Osteoblast (primary cell): ENCODE data around the gene ZNF563. TPM values are rescaled to one million over a fixed set of nuclear protein-coding genes. Genes with fewer than 3 reads are reported as not detected.

ENCODE experiments used
- DNase-seq: peaks from one replicate; pipeline ENCODE4 v3.0.0; 2011; ENCODE audit warnings: low spot score, mixed read lengths; ENCODE audit not compliant: insufficient read length; ENCODE audit errors: missing footprints
- H2AFZ ChIP-seq: 2 replicates; pipeline ENCODE4 v1.6.0; 2011; ENCODE audit warnings: mild to moderate bottlenecking, low read length
- H3K27ac ChIP-seq: 2 replicates; pipeline ENCODE4 v1.5.1; 2011; ENCODE audit warnings: mild to moderate bottlenecking, low read depth, low read length, moderate library complexity
- H3K27me3 ChIP-seq: 2 replicates; pipeline ENCODE4 v1.6.0; 2012; ENCODE audit warnings: mild to moderate bottlenecking, control low read depth, inconsistent platforms, low read length, moderate library complexity; ENCODE audit not compliant: insufficient read depth
- H3K36me3 ChIP-seq: 2 replicates; pipeline ENCODE4 v1.5.1; 2011; ENCODE audit warnings: mild to moderate bottlenecking, low read length, control low read depth, moderate library complexity; ENCODE audit not compliant: insufficient read depth
- H3K4me1 ChIP-seq: 2 replicates; pipeline ENCODE4 v1.5.1; 2011; ENCODE audit warnings: mild to moderate bottlenecking, low read length, control low read depth, moderate library complexity; ENCODE audit not compliant: insufficient read depth
- H3K4me2 ChIP-seq: 2 replicates; pipeline ENCODE4 v1.6.0; 2011; ENCODE audit warnings: mild to moderate bottlenecking, low read length; ENCODE audit not compliant: insufficient read depth
- H3K4me3 ChIP-seq: fragments of 200-600 bp; sonication (generic); 3 replicates; pipeline ENCODE4 v1.5.1; 2012; ENCODE audit warnings: mild to moderate bottlenecking, low read length, inconsistent platforms; ENCODE audit not compliant: insufficient read depth
- H3K79me2 ChIP-seq: 2 replicates; pipeline ENCODE4 v1.6.0; 2012; ENCODE audit warnings: mild to moderate bottlenecking, low read length, control low read depth, inconsistent platforms; ENCODE audit not compliant: insufficient read depth
- H3K9me3 ChIP-seq: 2 replicates; pipeline ENCODE4 v1.5.1; 2011; ENCODE audit warnings: low read depth, low read length, control low read depth
- H4K20me1 ChIP-seq: 2 replicates; pipeline ENCODE4 v1.6.0; 2012; ENCODE audit warnings: mild to moderate bottlenecking, low read length, control low read depth; ENCODE audit not compliant: insufficient read depth
- total RNA-seq: library from RNA; depleted of rRNA; stranded (reverse); fragments of >200 nt; gene quantifications from 2 replicates; pipeline ENCODE4 v1.2.3, GENCODE V29; 2012
- TF ChIP-seq, protein P1 (sequence below): IDR thresholded peaks from 2 replicates; pipeline ENCODE4 v1.5.1; 2011; ENCODE audit warnings: mild to moderate bottlenecking, low read depth, low read length, moderate library complexity; ENCODE audit errors: extremely low read depth

The ZNF563 gene
- 4.3 and 4.4 TPM in 2 replicates for total RNA-seq

GRCh38 chr19:12333162-12334159 is at the start of gene ZNF563:
ZNF563 (minus strand) TSS chr19:12333633; CDS start chr19:12333482, 151 bp downstream.
- no peaks in the 10 kb centered on the region for H4K20me1 ChIP-seq
- H3K79me2 ChIP-seq, result peaks cover 11% of the 10 kb centered on the region
- peak within 1 kb of the TSS; percentile 90 for H3K4me2 ChIP-seq
- H3K27ac ChIP-seq, result peak within 1 kb of the TSS; percentile 59
- DNase-seq, result peak; percentile 97
- no peaks in the 10 kb centered on the region for H3K36me3 ChIP-seq
- TF ChIP-seq, protein P1, sequence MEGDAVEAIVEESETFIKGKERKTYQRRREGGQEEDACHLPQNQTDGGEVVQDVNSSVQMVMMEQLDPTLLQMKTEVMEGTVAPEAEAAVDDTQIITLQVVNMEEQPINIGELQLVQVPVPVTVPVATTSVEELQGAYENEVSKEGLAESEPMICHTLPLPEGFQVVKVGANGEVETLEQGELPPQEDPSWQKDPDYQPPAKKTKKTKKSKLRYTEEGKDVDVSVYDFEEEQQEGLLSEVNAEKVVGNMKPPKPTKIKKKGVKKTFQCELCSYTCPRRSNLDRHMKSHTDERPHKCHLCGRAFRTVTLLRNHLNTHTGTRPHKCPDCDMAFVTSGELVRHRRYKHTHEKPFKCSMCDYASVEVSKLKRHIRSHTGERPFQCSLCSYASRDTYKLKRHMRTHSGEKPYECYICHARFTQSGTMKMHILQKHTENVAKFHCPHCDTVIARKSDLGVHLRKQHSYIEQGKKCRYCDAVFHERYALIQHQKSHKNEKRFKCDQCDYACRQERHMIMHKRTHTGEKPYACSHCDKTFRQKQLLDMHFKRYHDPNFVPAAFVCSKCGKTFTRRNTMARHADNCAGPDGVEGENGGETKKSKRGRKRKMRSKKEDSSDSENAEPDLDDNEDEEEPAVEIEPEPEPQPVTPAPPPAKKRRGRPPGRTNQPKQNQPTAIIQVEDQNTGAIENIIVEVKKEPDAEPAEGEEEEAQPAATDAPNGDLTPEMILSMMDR, result no peak
- peak within 1 kb of the TSS; percentile 92 for H2AFZ ChIP-seq
- H3K27me3 ChIP-seq, result no peaks in the 10 kb centered on the region
- peaks cover 8% of the 10 kb centered on the region for H3K4me1 ChIP-seq
- peak within 1 kb of the TSS; percentile 89 for H3K4me3 ChIP-seq
- no peaks in the 10 kb centered on the region for H3K9me3 ChIP-seq

- no peak overlapping the region for H3K4me3 ChIP-seq
Measured at GRCh38 chr19:12380444-12380737, 47.0 kb upstream of the ZNF563 start.

DNA sequence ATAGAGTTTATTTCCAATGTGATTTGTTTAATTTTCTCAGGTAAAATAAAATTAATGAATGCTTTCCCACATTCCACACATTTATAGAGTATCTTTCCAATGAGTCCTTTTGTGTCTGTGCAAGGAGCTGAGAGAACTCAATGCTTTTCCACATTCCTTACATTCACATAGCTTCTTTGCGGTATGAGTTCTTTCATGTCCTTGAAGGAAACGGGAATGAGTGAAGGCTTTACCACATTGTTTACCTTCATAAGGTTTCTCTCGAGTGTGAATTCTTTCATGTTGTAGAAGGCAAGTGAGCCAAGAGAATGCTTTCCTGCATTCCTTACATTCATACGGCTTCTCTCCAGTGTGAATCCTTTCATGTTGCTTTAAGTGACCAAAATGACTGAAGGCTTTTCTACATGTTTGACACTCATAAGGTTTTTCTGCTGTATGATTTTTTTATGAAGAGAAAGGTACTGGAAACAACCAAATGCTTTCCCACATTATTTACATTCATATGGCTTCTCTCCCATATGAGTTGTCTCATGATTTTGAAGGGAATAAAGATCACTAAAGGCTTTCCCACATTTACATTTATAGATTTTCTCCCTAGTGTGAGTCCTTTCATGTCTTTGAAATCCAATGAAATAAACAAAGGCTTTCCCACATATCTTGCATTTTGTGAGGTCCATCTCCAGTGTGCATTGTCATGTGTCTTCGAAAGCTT is 46.5 kb upstream of the ZNF563 start:
- Histone ChIP-seq H3K9me3 (peaks cover 14% of the 10 kb centered on the region), H3K4me3 (no peak overlapping the region)

More at GRCh38 chr19:12380444-12380737, 47.0 kb upstream of the ZNF563 start:
- H3K79me2 ChIP-seq, result no peaks in the 10 kb centered on the region
- H2AFZ ChIP-seq, result no peak overlapping the region
- peaks cover 14% of the 10 kb centered on the region for H3K9me3 ChIP-seq
- no peaks in the 10 kb centered on the region for H4K20me1 ChIP-seq
- TF ChIP-seq, protein P1, result no peak
- no peaks in the 10 kb centered on the region for H3K27me3 ChIP-seq
- no peak overlapping the region for H3K27ac ChIP-seq
- no peak overlapping the region for H3K4me2 ChIP-seq
- H3K36me3 ChIP-seq, result no peaks in the 10 kb centered on the region
- no peaks in the 10 kb centered on the region for H3K4me1 ChIP-seq
- no peak for DNase-seq

More for the DNA sequence above, 46.5 kb upstream of the ZNF563 start:
- Histone ChIP-seq H3K4me2 (no peak overlapping the region), H3K36me3 (no peaks in the 10 kb centered on the region), H3K4me1 (no peaks in the 10 kb centered on the region), H3K79me2 (no peaks in the 10 kb centered on the region), H4K20me1 (no peaks in the 10 kb centered on the region), H3K27me3 (no peaks in the 10 kb centered on the region), H3K27ac (no peak overlapping the region), H2AFZ (no peak overlapping the region)
- TF ChIP-seq, protein P1, result no peak
- DNase-seq, result no peak
